Measurements from ENCODE around the gene ZXDB.
"Not testable (repeated sequence)": the region's sequence is repeated elsewhere in the genome, so short reads cannot be mapped to it uniquely, and the experiment has no call there.

The ZXDB gene

GRCh38 chrX:57591284-57592159 lies at the start of gene ZXDB:
TSS of gene ZXDB (plus strand) at chrX:57592011. CDS start at chrX:57592049, 38 bp downstream.
- DNase-seq = not testable (repeated sequence)

GRCh38 chrX:57565198-57565597 lies 26.6 kb upstream of the ZXDB start:
- no peak for DNase-seq

GRCh38 chrX:57573754-57574153 lies 18.1 kb upstream of the ZXDB start:
- no peak for DNase-seq

- not testable (repeated sequence) for DNase-seq
These were observed 8.9 kb upstream of the ZXDB start for GRCh38 chrX:57582948-57583347.

- DNase-seq = no peak
These were observed 8.3 kb upstream of the ZXDB start for GRCh38 chrX:57583477-57583876.

- DNase-seq = no peak
These were observed 5.5 kb upstream of the ZXDB start for GRCh38 chrX:57586360-57586759.

GRCh38 chrX:57587062-57587461 lies 4.7 kb upstream of the ZXDB start:
- no peak for DNase-seq

GRCh38 chrX:57587607-57588006 lies 4.2 kb upstream of the ZXDB start:
- DNase-seq = no peak

GRCh38 chrX:57592160-57592893 lies 516 bp downstream of the ZXDB start:
- peak; percentile 32 for DNase-seq

- peak; percentile 51 for DNase-seq
These were observed 1.0 kb downstream of the ZXDB start for GRCh38 chrX:57592894-57593215.

- no peak for DNase-seq
These were observed 3.6 kb downstream of the ZXDB start for GRCh38 chrX:57595381-57595811.

- no peak for DNase-seq
These were observed 4.3 kb downstream of the ZXDB start for GRCh38 chrX:57596109-57596508.

- no peak for DNase-seq
These were observed 4.7 kb downstream of the ZXDB start for GRCh38 chrX:57596516-57596915.

- no peak for DNase-seq
These were observed 15.7 kb downstream of the ZXDB start for GRCh38 chrX:57607295-57608187.

- not testable (repeated sequence) for DNase-seq
These were observed 21.5 kb downstream of the ZXDB start for GRCh38 chrX:57613351-57613750.

- DNase-seq = not testable (repeated sequence)
These were observed 37.6 kb downstream of the ZXDB start for GRCh38 chrX:57629438-57629837.

GRCh38 chrX:57640674-57641016 lies 48.8 kb downstream of the ZXDB start:
- DNase-seq = no peak

GRCh38 chrX:57641338-57641737 lies 49.5 kb downstream of the ZXDB start:
- DNase-seq = no peak

- DNase-seq = no peak
These were observed 51.9 kb downstream of the ZXDB start for GRCh38 chrX:57643698-57644097.

- no peak for DNase-seq
These were observed 55.2 kb downstream of the ZXDB start for GRCh38 chrX:57647020-57647419.

All from NCI-H1092 (cell line).